Measurements from ENCODE around the gene TACC2.
"Not testable (repeated sequence)": the region's sequence is repeated elsewhere in the genome, so short reads cannot be mapped to it uniquely, and the experiment has no call there.

Gene TACC2

GRCh38 chr10:122013311-122013780, 24.4 kb downstream of the TACC2 start:
- CTCF ChIA-PET: no interaction called here
- no peak for TF ChIP-seq CTCF (IDR thresholded peaks at IDR 0.05; ENCODE audit: insufficient read depth, low read length, missing control alignments)
- DNase-seq (ENCODE audit: low read depth, low spot score): no peak
- H3K4me3 ChIP-seq (ENCODE audit: low read depth, low read length): no peak overlapping the region
- POLR2A ChIA-PET: no interaction called here

GRCh38 chr10:122014652-122015248, 25.8 kb downstream of the TACC2 start:
- DNase-seq (ENCODE audit: low read depth, low spot score): no peak
- H3K4me3 ChIP-seq (ENCODE audit: low read depth, low read length): no peak overlapping the region
- TF ChIP-seq CTCF (IDR thresholded peaks at IDR 0.05; ENCODE audit: insufficient read depth, low read length, missing control alignments): no peak
- POLR2A ChIA-PET: interaction anchor here (0.6 kb wide), 1 partner anchor 448 kb away, joined by 3 read pairs; no protein-coding TSS in a partner anchor
- CTCF ChIA-PET: no interaction called here

GRCh38 chr10:122017926-122018325, 29.0 kb downstream of the TACC2 start:
- CTCF ChIA-PET; DNase-seq (ENCODE audit: low read depth, low spot score); POLR2A ChIA-PET: not testable (repeated sequence)

GRCh38 chr10:122018491-122018890, 29.5 kb downstream of the TACC2 start:
- ChIA-PET CTCF (no interaction called here), POLR2A (no interaction called here)
- TF ChIP-seq CTCF (IDR thresholded peaks at IDR 0.05; ENCODE audit: insufficient read depth, low read length, missing control alignments): no peak
- no peak overlapping the region for H3K4me3 ChIP-seq (ENCODE audit: low read depth, low read length)
- DNase-seq (ENCODE audit: low read depth, low spot score): no peak

More at GRCh38 chr10:122017926-122018325, 29.0 kb downstream of the TACC2 start:
- not testable (repeated sequence) for H3K4me3 ChIP-seq (ENCODE audit: low read depth, low read length)

- no peak for DNase-seq (ENCODE audit: low read depth, low spot score)
- no peak overlapping the region for H3K4me3 ChIP-seq (ENCODE audit: low read depth, low read length)
- ChIA-PET POLR2A (no interaction called here), CTCF (no interaction called here)
- TF ChIP-seq CTCF (IDR thresholded peaks at IDR 0.05; ENCODE audit: insufficient read depth, low read length, missing control alignments): no peak
Observed at GRCh38 chr10:122018951-122019413, 30.0 kb downstream of the TACC2 start.

- H3K4me3 ChIP-seq (ENCODE audit: low read depth, low read length): no peak overlapping the region
- ChIA-PET CTCF (no interaction called here), POLR2A (no interaction called here)
- no peak for DNase-seq (ENCODE audit: low read depth, low spot score)
- TF ChIP-seq CTCF (IDR thresholded peaks at IDR 0.05; ENCODE audit: insufficient read depth, low read length, missing control alignments): no peak
Observed at GRCh38 chr10:122019414-122019975, 30.5 kb downstream of the TACC2 start.

GRCh38 chr10:122020226-122020625, 31.3 kb downstream of the TACC2 start:
- H3K4me3 ChIP-seq (ENCODE audit: low read depth, low read length): no peak overlapping the region
- DNase-seq (ENCODE audit: low read depth, low spot score): no peak
- no peak for TF ChIP-seq CTCF (IDR thresholded peaks at IDR 0.05; ENCODE audit: insufficient read depth, low read length, missing control alignments)
- POLR2A ChIA-PET: no interaction called here
- CTCF ChIA-PET: interaction anchor here (1.4 kb wide), 1 partner anchor 9 kb away, joined by 3 read pairs; no protein-coding TSS in a partner anchor
